Neural cell (in vitro differentiated cells): ENCODE data around the gene KCTD11. TPM values are rescaled to one million over a fixed set of nuclear protein-coding genes. Genes with fewer than 3 reads are reported as not detected.

ENCODE experiments used
- H2AFZ ChIP-seq: fragments of 200-600, 300-800 bp; sonication (generic), shearing (Covaris generic); 2 replicates; pipeline ENCODE4 v1.6.0; 2014; ENCODE audit warnings: low read depth, mild to moderate bottlenecking, antibody characterized with exemption, low read length, moderate library complexity
- H3F3A ChIP-seq: fragments of 200-600 bp; shearing (Covaris generic); 2 replicates; pipeline ENCODE4 v1.6.1; 2016; ENCODE audit warnings: mild to moderate bottlenecking, moderate library complexity, mixed read lengths, antibody characterized with exemption, low read length; ENCODE audit not compliant: insufficient read depth, poor library complexity, severe bottlenecking
- H3K27ac ChIP-seq: fragments of 200-600, 300-800 bp; sonication (generic), shearing (Covaris generic); 2 replicates; pipeline ENCODE4 v1.5.1; 2014; ENCODE audit warnings: mild to moderate bottlenecking, low read length, moderate library complexity
- H3K27me3 ChIP-seq: fragments of 300-800, 200-600 bp; sonication (generic), shearing (Covaris generic); 2 replicates; pipeline ENCODE4 v1.6.0; 2014; ENCODE audit warnings: mild to moderate bottlenecking, low read depth, low read length, moderate library complexity; ENCODE audit not compliant: insufficient read depth
- H3K36me3 ChIP-seq: fragments of 300-800, 200-600 bp; sonication (generic), shearing (Covaris generic); 2 replicates; pipeline ENCODE4 v1.5.1; 2014; ENCODE audit warnings: mild to moderate bottlenecking, antibody characterized with exemption, low read length, moderate library complexity; ENCODE audit not compliant: insufficient read depth
- H3K4me2 ChIP-seq: fragments of 300-800, 200-600 bp; sonication (generic), shearing (Covaris generic); 2 replicates; pipeline ENCODE4 v1.6.0; 2014; ENCODE audit warnings: mild to moderate bottlenecking, low read length
- H3K4me3 ChIP-seq: fragments of 300-800, 200-600 bp; sonication (generic), shearing (Covaris generic); 2 replicates; pipeline ENCODE4 v1.5.1; 2014; ENCODE audit warnings: mild to moderate bottlenecking, low read length, moderate library complexity
- H3K79me2 ChIP-seq: fragments of 200-600 bp; shearing (Covaris generic); replicated peaks from 2 replicates; pipeline ENCODE4 v1.6.0; 2014; ENCODE audit warnings: mild to moderate bottlenecking, low read length, moderate library complexity; ENCODE audit not compliant: insufficient read depth
- H3K9ac ChIP-seq: fragments of 300-800, 200-600 bp; sonication (generic), shearing (Covaris generic); 2 replicates; pipeline ENCODE4 v1.6.1; 2016; ENCODE audit warnings: mild to moderate bottlenecking, low read length, mixed read lengths
- H3K9me2 ChIP-seq: fragments of 200-600 bp; shearing (Covaris generic); 2 replicates; pipeline ENCODE4 v1.6.1; 2016; ENCODE audit warnings: mild to moderate bottlenecking, low read length, mixed read lengths; ENCODE audit not compliant: insufficient read depth
- H3K9me3 ChIP-seq: fragments of 200-600, 300-800 bp; sonication (generic), shearing (Covaris generic); 2 replicates; pipeline ENCODE4 v1.6.1; 2016; ENCODE audit warnings: mild to moderate bottlenecking, mixed run types, low read length, moderate library complexity, mixed read lengths
- H4K20me1 ChIP-seq: fragments of 200-600 bp; shearing (Covaris generic); 2 replicates; pipeline ENCODE4 v1.6.1; 2016; ENCODE audit warnings: mild to moderate bottlenecking, mixed run types; ENCODE audit not compliant: insufficient read depth
- CTCF ChIP-seq: fragments of 450-650 bp; IDR thresholded peaks from 2 replicates; pipeline ENCODE4 v1.5.1; 2014; ENCODE audit warnings: antibody characterized with exemption, mild to moderate bottlenecking, moderate library complexity; ENCODE audit not compliant: poor library complexity, severe bottlenecking
- EP300 ChIP-seq: fragments of 450-650 bp; conservative IDR thresholded peaks from 2 replicates; pipeline ENCODE4 v1.6.1; 2014; ENCODE audit warnings: antibody characterized with exemption, mild to moderate bottlenecking, moderate library complexity; ENCODE audit not compliant: poor library complexity, severe bottlenecking
- EZH2 ChIP-seq: fragments of 200-600, 300-800 bp; shearing (Covaris generic), sonication (generic); IDR thresholded peaks from 2 replicates; pipeline ENCODE4 v1.6.1; 2014; ENCODE audit warnings: antibody characterized with exemption, low read length, borderline replicate concordance, mild to moderate bottlenecking; ENCODE audit not compliant: insufficient read depth, poor library complexity, severe bottlenecking
- MXI1 ChIP-seq: fragments of 450-650 bp; conservative IDR thresholded peaks from 2 replicates; pipeline ENCODE4 v1.6.1; 2014; ENCODE audit warnings: antibody characterized with exemption, mild to moderate bottlenecking; ENCODE audit not compliant: poor library complexity, severe bottlenecking
- POLR2AphosphoS5 ChIP-seq: IDR thresholded peaks from 2 replicates; pipeline ENCODE4 v1.6.1; 2012
- RAD21 ChIP-seq: fragments of 450-650 bp; conservative IDR thresholded peaks from 2 replicates; pipeline ENCODE4 v1.6.1; 2014; ENCODE audit warnings: antibody characterized with exemption, mild to moderate bottlenecking, moderate library complexity
- REST ChIP-seq: IDR thresholded peaks from 2 replicates; pipeline ENCODE4 v1.6.1; 2012; ENCODE audit warnings: borderline replicate concordance
- SMC3 ChIP-seq: fragments of 450-650 bp; conservative IDR thresholded peaks from 2 replicates; pipeline ENCODE4 v1.6.1; 2014; ENCODE audit warnings: antibody characterized with exemption, mild to moderate bottlenecking, moderate library complexity; ENCODE audit not compliant: poor library complexity
- TAF1 ChIP-seq: IDR thresholded peaks from 2 replicates; pipeline ENCODE4 v1.6.1; 2012; ENCODE audit warnings: low read depth
- polyA plus RNA-seq: library from polyadenylated mRNA; depleted of rRNA; stranded (reverse); fragments of >200 nt; gene quantifications from 2 replicates; pipeline ENCODE4 v1.2.3, GENCODE V29; 2014

Gene KCTD11
- polyA plus RNA-seq, 1 donor from 2014 or later: 2.8 TPM

GRCh38 chr17:7384489-7385081 lies 32.6 kb downstream of the KCTD11 start:
- peak overlapping the region; percentile 48 for H3K4me3 ChIP-seq
- H3K79me2 ChIP-seq: no peaks in the 10 kb centered on the region
- peaks cover 36% of the 10 kb centered on the region for H3K27me3 ChIP-seq
- no peak overlapping the region for H3K4me2 ChIP-seq
- H3K9ac ChIP-seq: no peak overlapping the region
- no peak overlapping the region for H2AFZ ChIP-seq
- no peaks in the 10 kb centered on the region for H3F3A ChIP-seq
- peaks cover 7% of the 10 kb centered on the region for H3K36me3 ChIP-seq
- no peak for TF ChIP-seq TAF1
- TF ChIP-seq POLR2AphosphoS5: no peak
- no peak for TF ChIP-seq SMC3
- no peak for TF ChIP-seq REST
- TF ChIP-seq MXI1: no peak
- no peak for TF ChIP-seq RAD21
- no peak for TF ChIP-seq CTCF
- no peak for TF ChIP-seq EZH2
- TF ChIP-seq EP300: no peak
- H4K20me1 ChIP-seq: no peaks in the 10 kb centered on the region
- H3K27ac ChIP-seq: no peak overlapping the region
- H3K9me2 ChIP-seq: no peaks in the 10 kb centered on the region
- peaks cover 3% of the 10 kb centered on the region for H3K9me3 ChIP-seq

GRCh38 chr17:7388856-7389255 lies 36.9 kb downstream of the KCTD11 start:
- H3K9ac ChIP-seq: no peak overlapping the region
- peaks cover 7% of the 10 kb centered on the region for H3K36me3 ChIP-seq

More at GRCh38 chr17:7388856-7389255, 36.9 kb downstream of the KCTD11 start:
- no peaks in the 10 kb centered on the region for H3F3A ChIP-seq
- H3K9me2 ChIP-seq: no peaks in the 10 kb centered on the region
- no peak for TF ChIP-seq RAD21
- no peak for TF ChIP-seq EP300
- no peak for TF ChIP-seq SMC3
- TF ChIP-seq TAF1: no peak
- no peak for TF ChIP-seq POLR2AphosphoS5
- no peak for TF ChIP-seq REST
- TF ChIP-seq EZH2: no peak
- TF ChIP-seq MXI1: no peak
- no peak for TF ChIP-seq CTCF
- H3K9me3 ChIP-seq: no peaks in the 10 kb centered on the region
- no peaks in the 10 kb centered on the region for H3K79me2 ChIP-seq
- no peak overlapping the region for H3K4me2 ChIP-seq
- no peak overlapping the region for H2AFZ ChIP-seq
- no peak overlapping the region for H3K4me3 ChIP-seq
- no peaks in the 10 kb centered on the region for H4K20me1 ChIP-seq
- H3K27me3 ChIP-seq: peaks cover 4% of the 10 kb centered on the region
- no peak overlapping the region for H3K27ac ChIP-seq
